ENCODE data around the gene ZNF358.

The ZNF358 gene

GRCh38 chr19:7552781-7553180 is 36.9 kb downstream of the ZNF358 start:
- H3K4me1 Mint-ChIP-seq: peaks cover 4% of the 10 kb centered on the region
- no peaks in the 10 kb centered on the region for H3K9me3 Mint-ChIP-seq
- no peak overlapping the region for H3K4me3 Mint-ChIP-seq
- H3K27me3 Mint-ChIP-seq: no peaks in the 10 kb centered on the region
- peak overlapping the region; percentile 14 for H3K27ac Mint-ChIP-seq
- H3K36me3 Mint-ChIP-seq: peaks cover 3% of the 10 kb centered on the region

DNA sequence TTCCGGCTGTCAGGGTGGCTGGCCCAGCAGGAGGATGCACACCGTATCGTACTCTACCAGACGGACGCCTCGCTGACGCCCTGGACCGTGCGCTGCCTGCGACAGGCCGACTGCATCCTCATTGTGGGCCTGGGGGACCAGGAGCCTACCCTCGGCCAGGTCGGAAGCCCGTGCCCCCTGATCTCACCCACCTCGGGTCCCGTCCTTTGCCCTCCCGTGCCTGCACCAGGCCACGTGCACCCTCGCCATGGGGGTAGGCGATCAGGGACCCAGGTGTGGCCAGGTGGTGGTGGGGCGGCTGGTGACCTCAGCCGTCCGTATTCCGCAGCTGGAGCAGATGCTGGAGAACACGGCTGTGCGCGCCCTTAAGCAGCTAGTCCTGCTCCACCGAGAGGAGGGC is 38.7 kb downstream of the ZNF358 start:
- H3K9me3 Mint-ChIP-seq: no peaks in the 10 kb centered on the region
- H3K4me1 Mint-ChIP-seq: peaks cover 4% of the 10 kb centered on the region
- no peak overlapping the region for H3K27ac Mint-ChIP-seq
- no peaks in the 10 kb centered on the region for H3K27me3 Mint-ChIP-seq
- peaks cover 10% of the 10 kb centered on the region for H3K36me3 Mint-ChIP-seq
- H3K4me3 Mint-ChIP-seq: no peak overlapping the region

DNA sequence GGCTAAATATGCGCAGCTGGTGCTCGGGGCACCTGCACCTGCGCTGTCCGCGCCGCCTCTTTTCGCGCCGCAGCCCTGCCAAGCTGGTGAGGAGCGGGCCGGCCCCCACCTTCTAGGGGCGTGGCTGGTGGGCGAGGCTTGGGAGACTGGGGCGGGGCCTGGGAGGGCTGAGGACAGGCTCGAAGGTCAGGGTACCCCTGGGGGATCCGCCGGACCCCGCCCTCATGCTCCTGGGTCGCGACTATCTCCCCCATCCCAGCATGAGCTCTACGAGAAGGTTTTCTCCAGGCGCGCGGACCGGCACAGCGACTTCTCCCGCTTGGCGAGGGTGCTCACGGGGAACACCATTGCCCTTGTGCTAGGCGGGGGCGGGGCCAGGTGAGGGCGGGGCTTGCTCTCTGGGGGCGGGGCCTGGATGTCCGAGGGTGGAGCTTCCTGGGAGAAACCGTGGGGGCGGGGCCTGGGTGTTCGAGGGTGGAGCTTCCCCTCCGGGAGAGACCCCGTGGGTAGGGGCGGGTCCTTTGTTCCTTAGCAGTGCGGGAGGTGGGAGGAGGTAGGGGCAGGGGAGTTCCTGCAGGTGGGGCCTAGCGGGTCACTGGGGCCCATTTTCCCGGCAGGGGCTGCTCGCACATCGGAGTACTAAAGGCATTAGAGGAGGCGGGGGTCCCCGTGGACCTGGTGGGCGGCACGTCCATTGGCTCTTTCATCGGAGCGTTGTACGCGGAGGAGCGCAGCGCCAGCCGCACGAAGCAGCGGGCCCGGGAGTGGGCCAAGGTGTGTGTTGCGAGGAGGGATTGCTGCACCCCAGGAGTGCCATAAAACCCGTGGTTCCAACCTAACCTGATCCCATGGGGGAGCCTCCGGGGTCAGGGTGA is 39.3 kb downstream of the ZNF358 start:
- peaks cover 4% of the 10 kb centered on the region for H3K4me1 Mint-ChIP-seq
- H3K27ac Mint-ChIP-seq: no peak overlapping the region
- H3K4me3 Mint-ChIP-seq: no peak overlapping the region
- H3K9me3 Mint-ChIP-seq: no peaks in the 10 kb centered on the region
- H3K27me3 Mint-ChIP-seq: no peaks in the 10 kb centered on the region
- H3K36me3 Mint-ChIP-seq: peaks cover 11% of the 10 kb centered on the region

DNA sequence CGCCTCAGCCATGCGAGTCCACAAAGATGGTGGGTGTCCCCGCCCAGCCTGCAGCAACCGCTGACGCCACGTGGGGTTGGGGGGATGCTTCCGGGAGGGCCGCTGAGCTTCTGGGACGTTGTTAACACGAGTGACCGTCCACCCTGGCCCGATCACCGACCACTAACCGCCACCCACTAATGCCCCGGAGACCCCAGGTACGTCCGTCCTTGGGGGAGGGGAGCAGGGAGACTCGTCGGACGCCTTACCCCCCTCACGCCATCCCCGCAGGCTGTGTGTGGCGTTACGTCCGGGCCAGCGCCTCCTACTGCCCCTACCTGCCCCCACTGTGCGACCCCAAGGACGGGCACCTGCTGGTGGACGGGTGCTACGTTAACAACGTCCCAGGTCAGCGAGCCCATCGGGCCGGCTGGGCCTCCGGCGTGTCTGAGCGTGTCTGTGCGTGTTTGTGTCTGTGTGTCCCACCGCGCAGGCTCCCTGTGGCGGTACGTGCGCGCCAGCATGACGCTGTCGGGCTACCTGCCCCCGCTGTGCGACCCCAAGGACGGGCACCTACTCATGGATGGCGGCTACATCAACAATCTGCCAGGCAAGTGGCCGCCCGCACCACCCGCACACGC is 40.9 kb downstream of the ZNF358 start:
- Mint-ChIP-seq H3K4me1 (peaks cover 4% of the 10 kb centered on the region), H3K27ac (no peak overlapping the region), H3K36me3 (peaks cover 14% of the 10 kb centered on the region), H3K4me3 (no peak overlapping the region), H3K9me3 (no peaks in the 10 kb centered on the region), H3K27me3 (no peaks in the 10 kb centered on the region)

- H3K4me1 Mint-ChIP-seq: no peaks in the 10 kb centered on the region
- no peaks in the 10 kb centered on the region for H3K9me3 Mint-ChIP-seq
- H3K27ac Mint-ChIP-seq: no peak overlapping the region
- H3K27me3 Mint-ChIP-seq: no peaks in the 10 kb centered on the region
- peaks cover 11% of the 10 kb centered on the region for H3K36me3 Mint-ChIP-seq
- H3K4me3 Mint-ChIP-seq: no peak overlapping the region
These were observed 42.8 kb downstream of the ZNF358 start for GRCh38 chr19:7558667-7559066.

GRCh38 chr19:7559102-7559501 is 43.2 kb downstream of the ZNF358 start:
- no peaks in the 10 kb centered on the region for H3K4me1 Mint-ChIP-seq
- no peak overlapping the region for H3K27ac Mint-ChIP-seq
- no peaks in the 10 kb centered on the region for H3K27me3 Mint-ChIP-seq
- no peak overlapping the region for H3K4me3 Mint-ChIP-seq
- H3K9me3 Mint-ChIP-seq: no peaks in the 10 kb centered on the region
- peaks cover 11% of the 10 kb centered on the region for H3K36me3 Mint-ChIP-seq

- Mint-ChIP-seq H3K4me3 (no peak overlapping the region), H3K36me3 (peaks cover 11% of the 10 kb centered on the region), H3K4me1 (no peaks in the 10 kb centered on the region), H3K27ac (no peak overlapping the region), H3K9me3 (no peaks in the 10 kb centered on the region), H3K27me3 (no peaks in the 10 kb centered on the region)
These were observed 44.4 kb downstream of the ZNF358 start for GRCh38 chr19:7560255-7560654.

DNA sequence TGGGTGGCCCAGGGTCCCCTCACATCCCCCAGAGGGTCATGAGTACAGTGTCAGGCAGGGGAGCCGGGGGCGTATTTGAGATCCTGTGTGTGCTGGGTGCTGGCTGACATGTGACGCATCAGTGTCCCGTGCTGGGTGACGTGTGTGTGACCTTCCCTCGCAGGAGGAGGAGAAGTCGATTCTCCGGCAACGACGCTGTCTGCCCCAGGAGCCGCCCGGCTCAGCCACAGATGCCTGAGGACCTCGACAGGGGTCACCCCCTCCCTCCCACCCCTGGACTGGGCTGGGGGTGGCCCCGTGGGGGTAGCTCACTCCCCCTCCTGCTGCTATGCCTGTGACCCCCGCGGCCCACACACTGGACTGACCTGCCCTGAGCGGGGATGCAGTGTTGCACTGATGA is 45.4 kb downstream of the ZNF358 start:
- H3K27ac Mint-ChIP-seq: no peak overlapping the region

GRCh38 chr19:7562646-7563393 is 46.9 kb downstream of the ZNF358 start:
- Mint-ChIP-seq H3K9me3 (no peaks in the 10 kb centered on the region), H3K27me3 (no peaks in the 10 kb centered on the region), H3K27ac (no peak overlapping the region), H3K4me3 (no peak overlapping the region), H3K36me3 (peaks cover 11% of the 10 kb centered on the region), H3K4me1 (no peaks in the 10 kb centered on the region)

More for the DNA sequence above, 45.4 kb downstream of the ZNF358 start:
- H3K36me3 Mint-ChIP-seq: peaks cover 11% of the 10 kb centered on the region
- no peak overlapping the region for H3K4me3 Mint-ChIP-seq
- H3K4me1 Mint-ChIP-seq: no peaks in the 10 kb centered on the region
- H3K27me3 Mint-ChIP-seq: no peaks in the 10 kb centered on the region
- H3K9me3 Mint-ChIP-seq: no peaks in the 10 kb centered on the region

GRCh38 chr19:7564866-7565265 is 49.0 kb downstream of the ZNF358 start:
- no peak overlapping the region for H3K4me3 Mint-ChIP-seq
- H3K27me3 Mint-ChIP-seq: no peaks in the 10 kb centered on the region
- H3K36me3 Mint-ChIP-seq: peaks cover 4% of the 10 kb centered on the region
- H3K27ac Mint-ChIP-seq: no peak overlapping the region
- H3K9me3 Mint-ChIP-seq: no peaks in the 10 kb centered on the region
- H3K4me1 Mint-ChIP-seq: no peaks in the 10 kb centered on the region

DNA sequence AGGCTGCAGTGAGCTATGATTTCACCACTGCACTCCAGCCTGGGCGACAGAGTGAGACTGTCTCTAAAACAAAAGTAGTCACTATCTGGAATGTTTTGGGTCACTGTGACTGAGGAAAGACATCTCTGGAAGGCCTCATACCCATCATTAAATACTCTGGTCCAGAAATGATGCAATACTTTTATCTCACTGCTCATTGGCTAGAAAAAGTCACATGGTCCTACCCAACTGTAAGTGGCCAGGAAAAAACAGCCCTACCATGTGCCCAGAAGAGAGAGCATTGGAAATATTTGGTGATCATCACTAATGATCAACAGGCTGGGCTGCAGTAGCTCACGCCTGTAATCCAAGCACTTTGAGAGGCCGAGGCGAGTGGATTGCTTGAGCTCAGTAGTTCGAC is 49.4 kb downstream of the ZNF358 start:
- Mint-ChIP-seq H3K4me1 (no peaks in the 10 kb centered on the region), H3K27ac (no peak overlapping the region), H3K9me3 (no peaks in the 10 kb centered on the region), H3K4me3 (no peak overlapping the region), H3K36me3 (peaks cover 1% of the 10 kb centered on the region), H3K27me3 (no peaks in the 10 kb centered on the region)

All from activated naive CD4-positive, alpha-beta T cell treated with anti-CD3 and anti-CD28 coated beads, Interleukin-2, amount 50 U/mL, for 24 hours (primary cell).